Measurements from ENCODE around the gene RIT2. TPM values are rescaled to one million over a fixed set of nuclear protein-coding genes. Genes with fewer than 3 reads are reported as not detected.

Gene RIT2
- total RNA-seq, 1 experiment from 2014 or later: not detected

- no peak for TF ChIP-seq CTCF (IDR thresholded peaks at IDR 0.05; ENCODE audit: unreplicated experiment)
- H3K36me3 Mint-ChIP-seq (ENCODE audit: insufficient read depth, unreplicated experiment): no peaks in the 10 kb centered on the region
- CTCF ChIA-PET: no interaction called here
- peaks cover 8% of the 10 kb centered on the region for H3K9me3 Mint-ChIP-seq (ENCODE audit: unreplicated experiment)
- no peaks in the 10 kb centered on the region for H3K4me1 Mint-ChIP-seq (ENCODE audit: insufficient read depth, unreplicated experiment)
- no peaks in the 10 kb centered on the region for H3K27me3 Mint-ChIP-seq (ENCODE audit: insufficient read depth, unreplicated experiment)
- no peak overlapping the region for H3K4me3 Mint-ChIP-seq (ENCODE audit: unreplicated experiment)
- POLR2A ChIA-PET: interaction anchor here (0.6 kb wide), 1 partner anchor 17 kb away, joined by 3 read pairs; no protein-coding TSS in a partner anchor
- no peak for DNase-seq (ENCODE audit: unreplicated experiment)
- no peak overlapping the region for H3K27ac Mint-ChIP-seq (ENCODE audit: low read depth, unreplicated experiment)
- BruUV-seq (replicated peaks): no TSS peak
- intact Hi-C loops (cut with micrococcal nuclease): no loop called here
Measured at GRCh38 chr18:43040281-43040680, 75.2 kb downstream of the RIT2 start.

GRCh38 chr18:43034683-43035500 lies 80.6 kb downstream of the RIT2 start:
- DNase-seq (ENCODE audit: unreplicated experiment): no peak
- no peak overlapping the region for H3K27ac Mint-ChIP-seq (ENCODE audit: low read depth, unreplicated experiment)
- no TSS peak for BruUV-seq (replicated peaks)

GRCh38 chr18:43031169-43031568 lies 84.3 kb downstream of the RIT2 start:
- ChIA-PET POLR2A (no interaction called here), CTCF (no interaction called here)
- Mint-ChIP-seq H3K9me3 (ENCODE audit: unreplicated experiment) (no peaks in the 10 kb centered on the region), H3K36me3 (ENCODE audit: insufficient read depth, unreplicated experiment) (no peaks in the 10 kb centered on the region), H3K27ac (ENCODE audit: low read depth, unreplicated experiment) (no peak overlapping the region), H3K27me3 (ENCODE audit: insufficient read depth, unreplicated experiment) (no peaks in the 10 kb centered on the region), H3K4me3 (ENCODE audit: unreplicated experiment) (no peak overlapping the region), H3K4me1 (ENCODE audit: insufficient read depth, unreplicated experiment) (peaks cover 10% of the 10 kb centered on the region)
- no peak for TF ChIP-seq CTCF (IDR thresholded peaks at IDR 0.05; ENCODE audit: unreplicated experiment)
- intact Hi-C loops (cut with micrococcal nuclease): no loop called here
- no TSS peak for BruUV-seq (replicated peaks)
- DNase-seq (ENCODE audit: unreplicated experiment): no peak

More at GRCh38 chr18:43034683-43035500, 80.6 kb downstream of the RIT2 start:
- intact Hi-C loops (cut with micrococcal nuclease): no loop called here
- ChIA-PET POLR2A (no interaction called here), CTCF (no interaction called here)
- no peak overlapping the region for H3K4me3 Mint-ChIP-seq (ENCODE audit: unreplicated experiment)
- H3K4me1 Mint-ChIP-seq (ENCODE audit: insufficient read depth, unreplicated experiment): peaks cover 10% of the 10 kb centered on the region
- no peak for TF ChIP-seq CTCF (IDR thresholded peaks at IDR 0.05; ENCODE audit: unreplicated experiment)
- no peaks in the 10 kb centered on the region for H3K36me3 Mint-ChIP-seq (ENCODE audit: insufficient read depth, unreplicated experiment)
- H3K27me3 Mint-ChIP-seq (ENCODE audit: insufficient read depth, unreplicated experiment): no peaks in the 10 kb centered on the region
- H3K9me3 Mint-ChIP-seq (ENCODE audit: unreplicated experiment): peaks cover 8% of the 10 kb centered on the region

DNA sequence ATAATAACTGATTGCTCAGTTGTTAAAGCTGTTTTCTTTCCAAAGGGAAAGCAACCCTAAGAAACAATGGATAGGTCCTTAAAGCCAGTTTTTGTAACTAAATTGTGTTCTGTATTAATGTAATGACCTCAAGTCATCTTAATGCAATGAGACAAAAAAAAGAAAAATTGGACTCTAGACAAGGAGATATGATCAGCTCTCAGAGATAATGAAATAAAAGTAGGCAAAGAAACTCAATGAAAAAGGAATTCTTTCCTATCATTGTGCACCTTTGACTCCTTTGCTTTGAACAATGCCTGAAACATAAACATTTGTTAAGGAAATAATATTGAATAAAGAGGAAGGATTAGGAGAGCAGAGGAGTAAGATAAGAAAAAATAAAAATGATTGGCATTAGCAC lies 86.1 kb downstream of the RIT2 start:
- Mint-ChIP-seq H3K27me3 (ENCODE audit: insufficient read depth, unreplicated experiment) (no peaks in the 10 kb centered on the region), H3K36me3 (ENCODE audit: insufficient read depth, unreplicated experiment) (no peaks in the 10 kb centered on the region), H3K4me3 (ENCODE audit: unreplicated experiment) (no peak overlapping the region), H3K9me3 (ENCODE audit: unreplicated experiment) (no peaks in the 10 kb centered on the region), H3K27ac (ENCODE audit: low read depth, unreplicated experiment) (no peak overlapping the region), H3K4me1 (ENCODE audit: insufficient read depth, unreplicated experiment) (peaks cover 5% of the 10 kb centered on the region)
- DNase-seq (ENCODE audit: unreplicated experiment): no peak
- CTCF ChIA-PET: no interaction called here
- no peak for TF ChIP-seq CTCF (IDR thresholded peaks at IDR 0.05; ENCODE audit: unreplicated experiment)
- POLR2A ChIA-PET: no interaction called here
- intact Hi-C loops (cut with micrococcal nuclease): no loop called here
- no TSS peak for BruUV-seq (replicated peaks)
